PC-3 (cell line): Measurements from ENCODE around the gene MAT1A. TPM values are rescaled to one million over a fixed set of nuclear protein-coding genes. Genes with fewer than 3 reads are reported as not detected.
"Not testable (repeated sequence)": the region's sequence is repeated elsewhere in the genome, so short reads cannot be mapped to it uniquely, and the experiment has no call there.

Experiments
- ATAC-seq: fragments of 200-7000 bp; cut with Tn5 transposase; 2 replicates; pipeline ENCODE4 v1.9.1; 2020; ENCODE audit warnings: mild to moderate bottlenecking, moderate library complexity
- BruUV-seq: library from RNA; stranded (reverse); fragments of 400-500 nt; replicated peaks from 2 replicates; lab custom pipeline; 2021; lab: Mats Ljungman, UMichigan
- CTCF ChIA-PET: fragments of 300-600 bp; sonication (Branson Sonifier 250); formaldehyde crosslinking; loops from one replicate; lab custom pipeline; 2022; ENCODE audit warnings: antibody characterized with exemption; lab: Charles Lee
- POLR2A ChIA-PET: fragments of 300-600 bp; sonication (Branson Sonifier 250); formaldehyde crosslinking; loops from one replicate; lab custom pipeline; 2022; ENCODE audit warnings: antibody characterized with exemption; ENCODE audit not compliant: unreplicated experiment; lab: Charles Lee
- DNase-seq: peaks from one replicate; pipeline ENCODE4 v3.0.0-alpha.2; 2015
- H2AFZ ChIP-seq: fragments of 300-600 bp; sonication (generic); 2 replicates; pipeline ENCODE4 v1.6.0; 2016; ENCODE audit warnings: antibody characterized with exemption, low read length
- H3F3A ChIP-seq: fragments of 300-600 bp; sonication (generic); one replicate; pipeline ENCODE4 v1.6.0; 2017; ENCODE audit warnings: antibody characterized with exemption, low read length, control low read depth, mild to moderate bottlenecking; ENCODE audit not compliant: unreplicated experiment
- H3K27ac ChIP-seq: fragments of 300-600 bp; sonication (generic); 2 replicates; pipeline ENCODE4 v1.5.1; 2016; ENCODE audit warnings: mild to moderate bottlenecking, low read length
- H3K27me3 ChIP-seq: fragments of 300-600 bp; sonication (generic); 2 replicates; pipeline ENCODE4 v1.6.1; 2016; ENCODE audit warnings: low read length, mixed read lengths
- H3K36me3 ChIP-seq: fragments of 300-600 bp; sonication (generic); 2 replicates; pipeline ENCODE4 v1.6.1; 2016; ENCODE audit warnings: low read depth, mixed run types, low read length, mixed read lengths
- H3K4me1 ChIP-seq: fragments of 300-600 bp; sonication (generic); 2 replicates; pipeline ENCODE4 v1.5.1; 2016; ENCODE audit warnings: low read length; ENCODE audit not compliant: insufficient read depth
- H3K4me2 ChIP-seq: fragments of 300-600 bp; sonication (generic); 2 replicates; pipeline ENCODE4 v1.6.0; 2016; ENCODE audit warnings: low read length
- H3K4me3 ChIP-seq: fragments of 300-600 bp; sonication (generic); 2 replicates; pipeline ENCODE4 v1.5.1; 2016; ENCODE audit warnings: mild to moderate bottlenecking, low read length, mixed read lengths
- H3K79me2 ChIP-seq: fragments of 300-600 bp; sonication (generic); 2 replicates; pipeline ENCODE4 v1.6.1; 2017; ENCODE audit warnings: low read length, mixed read lengths
- H3K9ac ChIP-seq: fragments of 300-600 bp; sonication (generic); 2 replicates; pipeline ENCODE4 v1.6.0; 2016; ENCODE audit warnings: mild to moderate bottlenecking, low read length
- H3K9me2 ChIP-seq: fragments of 300-600 bp; sonication (generic); replicated peaks from 2 replicates; pipeline ENCODE4 v1.6.1; 2016; ENCODE audit warnings: mixed run types, low read length, mixed read lengths
- H3K9me3 ChIP-seq: fragments of 300-600 bp; sonication (generic); 2 replicates; pipeline ENCODE4 v1.6.1; 2016; ENCODE audit warnings: low read length, mixed read lengths
- H4K20me1 ChIP-seq: fragments of 300-600 bp; sonication (generic); 2 replicates; pipeline ENCODE4 v1.6.1; 2016; ENCODE audit warnings: low read length, mixed read lengths
- EZH2 ChIP-seq: fragments of 300-600 bp; sonication (generic); IDR thresholded peaks from one replicate; pipeline ENCODE4 v1.6.1; 2017; ENCODE audit warnings: antibody characterized with exemption, mild to moderate bottlenecking, low read length; ENCODE audit not compliant: unreplicated experiment
- EZH2phosphoT487 ChIP-seq: fragments of 300-600 bp; sonication (generic); IDR thresholded peaks from 2 replicates; pipeline ENCODE4 v1.6.1; 2018; ENCODE audit warnings: mild to moderate bottlenecking, antibody characterized with exemption, low read length, borderline replicate concordance
- intact Hi-C: fragments of 100-400 bp; cut with micrococcal nuclease; formaldehyde crosslinking; loops from 2 replicates; pipeline ENCODE4 v1.9.0; 2023
- total RNA-seq: library from RNA; depleted of rRNA; stranded (reverse); fragments of >200 nt; gene quantifications from 2 replicates; pipeline ENCODE4 v1.2.3, GENCODE V29; 2014
- TF ChIP-seq, protein P1 (sequence below): fragments of 300-600 bp; sonication (generic); conservative IDR thresholded peaks from 2 replicates; pipeline ENCODE4 v1.5.1; 2017; ENCODE audit warnings: antibody characterized with exemption, low read depth, mild to moderate bottlenecking, low read length

MAT1A gene
- total RNA-seq, 1 experiment from 2014 or later, result not detected

DNA sequence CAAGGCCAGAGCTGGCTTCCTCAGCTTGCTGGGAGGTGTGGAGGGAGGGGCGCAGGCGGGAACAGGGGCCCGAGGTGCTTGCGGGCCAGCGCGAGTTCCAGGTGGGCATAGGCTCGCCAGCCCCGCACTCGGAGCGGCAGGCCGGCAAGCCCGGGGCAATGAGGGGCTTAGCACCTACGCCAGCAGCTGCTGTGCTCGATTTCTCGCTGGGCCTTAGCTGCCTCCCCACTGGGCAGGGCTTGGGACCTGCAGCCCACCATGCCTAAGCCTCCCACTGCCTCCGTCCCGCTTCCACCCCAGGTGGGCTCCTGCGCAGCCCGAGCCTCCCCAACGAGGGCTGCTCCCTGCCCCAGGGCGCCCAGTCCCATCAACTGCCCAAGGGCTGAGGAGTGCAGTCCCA, 25.9 kb upstream of the MAT1A start:
- CTCF ChIA-PET, result no interaction called here
- Histone ChIP-seq H3K4me2 (no peak overlapping the region), H3K4me1 (no peaks in the 10 kb centered on the region), H3K79me2 (no peaks in the 10 kb centered on the region), H3K4me3 (no peak overlapping the region), H3K27ac (no peak overlapping the region), H3K27me3 (no peaks in the 10 kb centered on the region), H3K36me3 (no peaks in the 10 kb centered on the region), H2AFZ (no peak overlapping the region), H3K9me2 (no peaks in the 10 kb centered on the region), H4K20me1 (no peaks in the 10 kb centered on the region), H3F3A (no peaks in the 10 kb centered on the region), H3K9me3 (no peaks in the 10 kb centered on the region), H3K9ac (no peak overlapping the region)
- TF ChIP-seq EZH2 (no peak), EZH2phosphoT487 (no peak)
- TF ChIP-seq, protein P1, sequence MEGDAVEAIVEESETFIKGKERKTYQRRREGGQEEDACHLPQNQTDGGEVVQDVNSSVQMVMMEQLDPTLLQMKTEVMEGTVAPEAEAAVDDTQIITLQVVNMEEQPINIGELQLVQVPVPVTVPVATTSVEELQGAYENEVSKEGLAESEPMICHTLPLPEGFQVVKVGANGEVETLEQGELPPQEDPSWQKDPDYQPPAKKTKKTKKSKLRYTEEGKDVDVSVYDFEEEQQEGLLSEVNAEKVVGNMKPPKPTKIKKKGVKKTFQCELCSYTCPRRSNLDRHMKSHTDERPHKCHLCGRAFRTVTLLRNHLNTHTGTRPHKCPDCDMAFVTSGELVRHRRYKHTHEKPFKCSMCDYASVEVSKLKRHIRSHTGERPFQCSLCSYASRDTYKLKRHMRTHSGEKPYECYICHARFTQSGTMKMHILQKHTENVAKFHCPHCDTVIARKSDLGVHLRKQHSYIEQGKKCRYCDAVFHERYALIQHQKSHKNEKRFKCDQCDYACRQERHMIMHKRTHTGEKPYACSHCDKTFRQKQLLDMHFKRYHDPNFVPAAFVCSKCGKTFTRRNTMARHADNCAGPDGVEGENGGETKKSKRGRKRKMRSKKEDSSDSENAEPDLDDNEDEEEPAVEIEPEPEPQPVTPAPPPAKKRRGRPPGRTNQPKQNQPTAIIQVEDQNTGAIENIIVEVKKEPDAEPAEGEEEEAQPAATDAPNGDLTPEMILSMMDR, result no peak
- POLR2A ChIA-PET, result no interaction called here
- BruUV-seq, result no TSS peak
- intact Hi-C loops, result no loop called here
- DNase-seq (no peak), ATAC-seq (no peak)

DNA sequence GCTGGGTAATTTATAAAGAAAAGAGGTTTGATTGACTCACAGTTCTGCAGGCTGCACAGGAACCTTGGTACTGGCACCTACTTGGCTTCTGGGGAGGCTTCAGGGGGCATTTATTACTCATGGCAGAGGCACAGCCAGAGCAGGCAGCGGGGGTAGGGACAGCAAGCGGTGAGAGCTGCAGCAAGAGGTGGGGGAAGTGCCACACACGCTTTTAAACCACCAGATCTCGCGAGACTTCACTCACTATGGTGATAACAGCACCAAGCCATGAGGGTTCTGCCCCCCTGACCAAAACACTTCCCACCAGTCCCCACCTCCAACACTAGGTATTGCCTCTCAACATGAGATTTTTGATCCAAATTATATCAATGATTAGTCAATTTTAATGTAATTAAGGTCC, 24.1 kb upstream of the MAT1A start:
- Histone ChIP-seq H3K9ac (no peak overlapping the region), H3K4me3 (no peak overlapping the region), H3K27me3 (no peaks in the 10 kb centered on the region), H3K4me1 (no peaks in the 10 kb centered on the region), H3K36me3 (no peaks in the 10 kb centered on the region), H2AFZ (no peak overlapping the region), H3K4me2 (no peak overlapping the region), H3K79me2 (no peaks in the 10 kb centered on the region), H3K9me2 (no peaks in the 10 kb centered on the region), H3K27ac (no peak overlapping the region), H3K9me3 (no peaks in the 10 kb centered on the region), H3F3A (no peaks in the 10 kb centered on the region), H4K20me1 (no peaks in the 10 kb centered on the region)
- no peak for DNase-seq
- BruUV-seq, result no TSS peak
- intact Hi-C loops, result no loop called here
- ChIA-PET CTCF (no interaction called here), POLR2A (no interaction called here)
- TF ChIP-seq EZH2, result no peak
- TF ChIP-seq, protein P1, result no peak
- no peak for TF ChIP-seq EZH2phosphoT487
- ATAC-seq, result no peak

DNA sequence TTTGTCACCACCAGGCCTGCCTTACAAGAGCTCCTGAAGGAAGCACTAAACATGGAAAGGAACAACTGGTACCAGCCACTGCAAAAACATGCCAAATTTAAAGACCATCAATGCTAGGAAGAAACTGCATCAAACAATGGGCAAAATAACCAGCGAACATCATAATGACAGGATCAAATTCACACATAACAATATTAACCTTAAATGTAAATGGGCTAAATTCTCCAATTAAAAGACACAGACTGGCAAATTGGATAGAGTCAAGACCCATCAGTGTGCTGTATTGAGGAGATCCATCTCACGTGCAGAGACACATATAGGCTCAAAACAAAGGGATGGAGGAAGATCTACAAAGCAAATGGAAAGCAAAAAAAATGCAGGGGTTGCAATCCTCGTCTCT, 16.5 kb upstream of the MAT1A start:
- DNase-seq, H3K79me2 ChIP-seq, H3K4me3 ChIP-seq, H3K27ac ChIP-seq, H3K9me2 ChIP-seq, BruUV-seq, H3F3A ChIP-seq, H2AFZ ChIP-seq, H3K4me2 ChIP-seq, H3K27me3 ChIP-seq, H4K20me1 ChIP-seq, H3K4me1 ChIP-seq, POLR2A ChIA-PET, H3K36me3 ChIP-seq, ATAC-seq, H3K9ac ChIP-seq, intact Hi-C loops, H3K9me3 ChIP-seq, CTCF ChIA-PET: not testable (repeated sequence)
